Adrenal gland (tissue), 12 donors: ENCODE data around the gene HRC. TPM values are rescaled to one million over a fixed set of nuclear protein-coding genes. Genes with fewer than 3 reads are reported as not detected.
"Not testable (repeated sequence)": the region's sequence is repeated elsewhere in the genome, so short reads cannot be mapped to it uniquely, and the experiment has no call there.

Source experiments
- DNase-seq, 7 donors: peaks; one replicate each; pipeline ENCODE4 v3.0.0-alpha.2; 2019 to 2020
- H3K27ac ChIP-seq, 5 donors: fragments of 200-600 bp; sonication (generic) in 4 of 5; 1 replicate in 3 of 5; 2 replicates in 2 of 5; pipeline versions ENCODE4 v1.5.1 to v1.8.0; 2016 to 2020; ENCODE audit warnings: mild to moderate bottlenecking in 1 of 5
- H3K27me3 ChIP-seq: fragments of 200-600 bp; 2 replicates; pipeline ENCODE4 v1.8.0; 2021
- H3K36me3 ChIP-seq, 2 donors: fragments of 200-600 bp; replicated peaks in 1 of 2; 1 replicate in 1 of 2; 2 replicates in 1 of 2; pipeline versions ENCODE4 v1.5.1 to v1.8.0; 2018 to 2022
- H3K4me1 ChIP-seq, 2 donors: fragments of 200-600 bp; replicated peaks in 1 of 2; 1 replicate in 1 of 2; 2 replicates in 1 of 2; pipeline versions ENCODE4 v1.5.1 to v1.8.0; 2018 to 2021
- H3K4me3 ChIP-seq, 4 donors: fragments of 200-600 bp; sonication (generic) in 3 of 4; one replicate each; pipeline ENCODE4 v1.5.1; 2016 to 2018
- H3K9me3 ChIP-seq, 3 donors: fragments of 200-600 bp; sonication (generic) in 1 of 3; replicated peaks in 1 of 3; 1 replicate in 2 of 3; 2 replicates in 1 of 3; pipeline versions ENCODE4 v1.5.1 to v1.8.0; 2016 to 2021
- CTCF ChIP-seq, 6 experiments: fragments of 450-650 bp in 4 of 6; fragments of 200-600 bp in 2 of 6; sonication (generic) in 1 of 6; IDR thresholded peaks; 1 replicate in 5 of 6; 2 replicates in 1 of 6; pipeline versions ENCODE4 v1.5.1 to v1.8.0; 2016 to 2021; ENCODE audit warnings: antibody characterized with exemption in 6 of 6, mild to moderate bottlenecking in 2 of 6, moderate library complexity in 1 of 6
- POLR2A ChIP-seq, 2 donors: fragments of 450-650 bp; IDR thresholded peaks; one replicate each; pipeline ENCODE4 v1.6.1; 2017; ENCODE audit warnings: antibody characterized with exemption in 2 of 2, mild to moderate bottlenecking in 2 of 2, moderate library complexity in 1 of 2
- WGBS, 4 donors: extraction: QIAGEN DNeasy Blood & Tissue Kit in 2 of 4; methylation state at CpG; one replicate each; pipeline versions ENCODE4 v1.1.5 to v1.1.7; 2013 to 2017; 5-methylcytosine and 5-hydroxymethylcytosine counted together
- intact Hi-C, 2 donors: fragments of 100-400 bp; cut with DNase I; formaldehyde crosslinking; loops; one replicate each; pipeline versions ENCODE4 v1.14.1 to v1.15.0; 2022 to 2023
- polyA plus RNA-seq, 3 donors: library from polyadenylated mRNA; stranded (reverse); fragments of 200-250 nt in 2 of 3; fragments of 350-450 nt in 1 of 3; fragmentation: Illumina TruSeq in 1 of 3; extraction: RNeasy Lipid Tissue Mini Kit (QIAGEN cat#74804) in 1 of 3; gene quantifications; one replicate each; pipeline ENCODE4 v1.2.3, GENCODE V29; 2013 to 2014
- total RNA-seq, 9 donors: library from RNA; depleted of rRNA in 4 of 9; stranded (reverse); fragments of >200 nt in 4 of 9; fragments of 120-200 nt in 1 of 9; fragmentation: NEBNext Ultra II Directional in 1 of 9; extraction: Animal tissue kit (Norgen Biotek cat#: 25700) in 1 of 9; gene quantifications; one replicate each; pipeline versions ENCODE4 v1.1.0 to v1.2.4, GENCODE V29; 2013 to 2023
- donor health status: healthy with polysubstance abuse.
- donor health status: Bipolar disorder and iron deficiency.
- donor health status: DM: yes; HTN: yes; CAD: no.
- donor health status: DM: no; HTN: no; CAD: no.
- donor health status: DM: no; HTN: no; CAD: no.
- donor health status: DM: yes; HTN: yes; CAD: no.

HRC gene
- total and polyA plus RNA-seq, 12 donors, result 0.77 to 28.4 (median 2.5) TPM

- no peak overlapping the region for H3K4me3 ChIP-seq
- H3K9me3 ChIP-seq, result no peaks in the 10 kb centered on the region
- H3K27ac ChIP-seq, result no peak overlapping the region
- 94 to 96% (median 94%) methylated on average over 24 of the region's 24 CpGs for WGBS, 4 donors
- H3K27me3 ChIP-seq, result no peaks in the 10 kb centered on the region
- DNase-seq, result no peak
- no peaks in the 10 kb centered on the region for H3K36me3 ChIP-seq
- intact Hi-C loops, result no loop called here
- peaks cover 0 to 20% of the 10 kb centered on the region in 2 donors for H3K4me1 ChIP-seq
- TF ChIP-seq POLR2A (IDR thresholded peaks at IDR 0.05), result no peak
- no peak for TF ChIP-seq CTCF (IDR thresholded peaks at IDR 0.05)
These were observed 24.9 kb downstream of the HRC start for GRCh38 chr19:49130325-49130724.

- Histone ChIP-seq H3K27me3 (no peaks in the 10 kb centered on the region), H3K4me3 (no peak overlapping the region), H3K9me3 (no peaks in the 10 kb centered on the region), H3K4me1 (peaks cover 0 to 19% of the 10 kb centered on the region in 2 donors), H3K27ac (no peak overlapping the region), H3K36me3 (no peaks in the 10 kb centered on the region)
- intact Hi-C loops, result no loop called here
- 35 to 76% (median 69%) methylated on average over 5 to 16 of the region's 16 CpGs for WGBS, 4 donors
- TF ChIP-seq POLR2A (IDR thresholded peaks at IDR 0.05) (no peak), CTCF (IDR thresholded peaks at IDR 0.05) (no peak)
- peak in 1 of 7 donors; percentile 51 for DNase-seq
These were observed 26.0 kb downstream of the HRC start for GRCh38 chr19:49129238-49129583.

- Histone ChIP-seq H3K4me1 (peaks cover 0 to 14% of the 10 kb centered on the region in 2 donors), H3K9me3 (no peaks in the 10 kb centered on the region), H3K27me3 (no peaks in the 10 kb centered on the region), H3K36me3 (no peaks in the 10 kb centered on the region), H3K27ac (peak overlapping the region in 3 of 5 donors; percentile 43 to 45 (median 44)), H3K4me3 (peak overlapping the region in 1 of 4 donors; percentile 14)
- intact Hi-C loops, result no loop called here
- DNase-seq, result no peak
- TF ChIP-seq CTCF (IDR thresholded peaks at IDR 0.05) (no peak), POLR2A (IDR thresholded peaks at IDR 0.05) (no peak)
- WGBS, 4 donors, result 39 to 59% (median 50%) methylated on average over 15 of the region's 15 CpGs
These were observed 26.5 kb downstream of the HRC start for GRCh38 chr19:49128545-49129237.

DNA sequence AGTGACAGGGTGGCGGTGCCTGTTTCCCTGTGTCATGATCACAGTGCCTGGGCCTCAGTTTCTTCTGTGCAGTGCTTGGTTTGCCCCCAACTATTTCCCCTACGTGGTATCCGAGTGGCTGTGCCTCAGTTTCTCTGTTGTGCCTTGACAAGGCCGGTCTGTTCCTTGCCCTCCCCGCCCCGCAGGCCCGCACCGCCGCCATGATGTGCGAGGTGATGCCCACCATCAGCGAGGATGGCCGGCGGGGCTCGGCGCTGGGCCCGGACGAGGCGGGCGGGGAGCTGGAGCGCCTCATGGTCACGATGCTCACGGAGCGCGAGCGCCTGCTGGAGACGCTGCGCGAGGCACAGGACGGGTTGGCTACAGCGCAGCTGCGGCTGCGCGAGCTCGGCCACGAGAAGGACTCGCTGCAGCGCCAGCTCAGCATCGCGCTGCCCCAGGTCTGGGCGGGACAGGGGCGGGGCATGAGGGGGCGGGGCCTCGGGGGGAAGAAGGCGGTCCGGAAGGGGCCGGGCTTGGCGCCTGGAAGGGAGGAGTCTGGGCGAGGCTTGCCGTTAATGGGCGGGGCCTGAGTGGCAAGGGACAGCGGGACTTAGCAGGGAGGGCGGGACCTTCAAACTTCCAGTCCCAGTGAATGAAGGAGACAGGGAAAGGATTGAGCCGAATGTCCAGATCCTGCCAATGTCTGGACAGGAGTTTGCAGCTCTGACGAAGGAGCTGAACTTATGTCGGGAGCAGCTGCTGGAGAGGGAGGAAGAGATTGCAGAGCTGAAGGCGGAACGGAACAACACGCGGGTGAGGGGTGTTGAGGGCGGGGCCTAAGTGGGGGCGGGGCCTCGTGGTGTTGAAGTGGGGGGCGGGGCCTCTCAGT, 27.3 kb downstream of the HRC start:
- no peaks in the 10 kb centered on the region for H3K27me3 ChIP-seq
- no peaks in the 10 kb centered on the region for H3K36me3 ChIP-seq
- intact Hi-C loops, result no loop called here
- WGBS, 4 donors, result 0 to 9% (median 3%) methylated on average over 19 to 63 of the region's 63 CpGs
- peak overlapping the region in 3 of 5 donors; percentile 45 to 90 (median 69) for H3K27ac ChIP-seq
- peak overlapping the region in 1 of 4 donors; percentile 14 for H3K4me3 ChIP-seq
- peak; percentile 98 for DNase-seq
- H3K9me3 ChIP-seq, result no peaks in the 10 kb centered on the region
- H3K4me1 ChIP-seq, result peaks cover 0 to 10% of the 10 kb centered on the region in 2 donors
- TF ChIP-seq CTCF (IDR thresholded peaks at IDR 0.05), result peak in 2 of 6 experiments; percentile 39 to 50
- TF ChIP-seq POLR2A (IDR thresholded peaks at IDR 0.05), result no peak

DNA sequence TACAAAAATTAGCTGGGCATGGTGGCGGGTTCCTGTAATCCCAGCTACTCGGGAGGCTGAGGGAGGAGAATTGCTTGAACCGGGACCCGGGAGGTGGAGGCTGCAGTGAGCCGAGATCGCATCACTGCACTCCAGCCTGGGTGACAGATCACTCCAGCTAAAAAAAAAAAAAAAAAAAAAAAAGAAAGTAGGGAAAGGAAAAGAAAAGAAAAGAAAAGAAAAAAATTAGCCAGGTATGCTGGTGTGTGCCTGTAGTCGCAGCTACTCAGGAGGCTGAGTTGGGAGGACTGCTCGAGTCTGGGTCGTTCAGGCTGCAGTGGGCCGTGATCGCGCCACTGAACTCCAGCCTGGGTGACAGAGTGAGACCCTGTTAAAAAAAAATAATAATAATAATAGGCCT, 28.0 kb downstream of the HRC start:
- H3K4me3 ChIP-seq, DNase-seq, intact Hi-C loops, H3K9me3 ChIP-seq, H3K36me3 ChIP-seq, H3K27me3 ChIP-seq, H3K4me1 ChIP-seq: not testable (repeated sequence)
- 92 to 99% (median 93%) methylated on average over 12 of the region's 12 CpGs for WGBS, 4 donors
- peak overlapping the region in 1 of 5 donors; percentile 90 for H3K27ac ChIP-seq
